HUES64 (cell line): ENCODE data around the gene USP32.
"Not testable (repeated sequence)": the region's sequence is repeated elsewhere in the genome, so short reads cannot be mapped to it uniquely, and the experiment has no call there.

ENCODE experiments used
- H3K27ac ChIP-seq: 2 replicates; pipeline ENCODE4 v1.7.0; 2013; ENCODE audit warnings: low read depth, low read length, inconsistent platforms
- H3K27me3 ChIP-seq: 2 replicates; pipeline ENCODE4 v1.6.1; 2013; ENCODE audit warnings: mild to moderate bottlenecking, low read length; ENCODE audit not compliant: insufficient read depth
- H3K36me3 ChIP-seq: 2 replicates; pipeline ENCODE4 v1.6.1; 2013; ENCODE audit warnings: mild to moderate bottlenecking, low read length; ENCODE audit not compliant: insufficient read depth
- H3K4me1 ChIP-seq: 2 replicates; pipeline ENCODE4 v1.6.1; 2013; ENCODE audit warnings: mild to moderate bottlenecking, low read length, moderate library complexity; ENCODE audit not compliant: insufficient read depth
- H3K4me3 ChIP-seq: 2 replicates; pipeline ENCODE4 v1.5.1; 2013; ENCODE audit warnings: mild to moderate bottlenecking, low read length, moderate library complexity
- H3K9ac ChIP-seq: 2 replicates; pipeline ENCODE4 v1.6.1; 2013; ENCODE audit warnings: mild to moderate bottlenecking, low read depth, low read length
- H3K9me3 ChIP-seq: 2 replicates; pipeline ENCODE4 v1.6.1; 2013; ENCODE audit warnings: low read depth, low read length; ENCODE audit not compliant: insufficient read depth
- WGBS: fragments of 150-250, 120-280 bp; methylation state at CpG from one replicate; pipeline ENCODE4 v1.1.7; 2013; ENCODE audit warnings: missing lambda C conversion rate; 5-methylcytosine and 5-hydroxymethylcytosine counted together

The USP32 gene

GRCh38 chr17:60223456-60223855 is 168.5 kb downstream of the USP32 start:
- no CpG with 5 or more reads among the region's 1 CpG for WGBS
- Histone ChIP-seq H3K9me3 (no peaks in the 10 kb centered on the region), H3K4me3 (no peak overlapping the region), H3K36me3 (peaks cover 65% of the 10 kb centered on the region), H3K9ac (no peak overlapping the region), H3K27ac (no peak overlapping the region), H3K4me1 (no peaks in the 10 kb centered on the region), H3K27me3 (no peaks in the 10 kb centered on the region)

GRCh38 chr17:60218774-60219173 is 173.2 kb downstream of the USP32 start:
- not testable (repeated sequence) for H3K9ac ChIP-seq, H3K4me3 ChIP-seq, H3K27me3 ChIP-seq, H3K27ac ChIP-seq, H3K9me3 ChIP-seq, H3K4me1 ChIP-seq
- 94% methylated on average over 1 of the region's 2 CpGs for WGBS
- H3K36me3 ChIP-seq, result peaks cover 37% of the 10 kb centered on the region

- WGBS, result no CpG with 5 or more reads among the region's 2 CpGs
- H3K9ac ChIP-seq, H3K4me3 ChIP-seq, H3K4me1 ChIP-seq, H3K9me3 ChIP-seq, H3K27ac ChIP-seq, H3K27me3 ChIP-seq: not testable (repeated sequence)
- H3K36me3 ChIP-seq, result peaks cover 20% of the 10 kb centered on the region
Measured at GRCh38 chr17:60215895-60216294, 176.0 kb downstream of the USP32 start.

GRCh38 chr17:60211282-60211681 is 180.7 kb downstream of the USP32 start:
- H3K9me3 ChIP-seq, H3K4me1 ChIP-seq, H3K4me3 ChIP-seq, H3K27me3 ChIP-seq, H3K27ac ChIP-seq, H3K9ac ChIP-seq: not testable (repeated sequence)
- H3K36me3 ChIP-seq, result peaks cover 29% of the 10 kb centered on the region

- H3K27ac ChIP-seq, H3K4me3 ChIP-seq, H3K9me3 ChIP-seq, H3K27me3 ChIP-seq, H3K4me1 ChIP-seq, H3K9ac ChIP-seq: not testable (repeated sequence)
- peaks cover 35% of the 10 kb centered on the region for H3K36me3 ChIP-seq
- no CpG with 5 or more reads among the region's 1 CpG for WGBS
Measured at GRCh38 chr17:60208302-60208701, 183.6 kb downstream of the USP32 start.

GRCh38 chr17:60205782-60206181 is 186.2 kb downstream of the USP32 start:
- H3K36me3 ChIP-seq, result peaks cover 28% of the 10 kb centered on the region
- not testable (repeated sequence) for H3K27me3 ChIP-seq, H3K4me3 ChIP-seq

DNA sequence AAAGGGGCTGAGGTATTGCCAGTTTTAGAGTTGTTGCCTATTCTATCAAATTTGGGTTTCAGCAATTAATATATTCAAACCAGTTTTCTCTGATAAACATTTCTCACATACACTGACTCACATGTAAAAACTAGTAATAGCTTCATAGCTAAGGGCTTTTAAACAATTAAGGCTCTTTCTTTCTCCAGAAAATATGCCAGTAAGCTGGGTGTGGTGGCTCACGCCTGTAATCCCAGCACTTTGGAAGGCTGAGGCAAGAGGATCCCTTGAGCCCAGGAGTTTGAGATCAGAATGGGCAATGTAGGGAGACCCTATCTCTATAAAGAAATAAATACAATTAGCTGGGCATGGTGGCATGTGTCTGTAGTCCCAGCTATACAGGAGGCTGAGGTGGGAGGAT is 193.3 kb downstream of the USP32 start:
- not testable (repeated sequence) for H3K4me3 ChIP-seq, H3K4me1 ChIP-seq, H3K9me3 ChIP-seq, H3K9ac ChIP-seq, H3K27me3 ChIP-seq, H3K27ac ChIP-seq
- WGBS, result no CpG with 5 or more reads among the region's 1 CpG
- peaks cover 53% of the 10 kb centered on the region for H3K36me3 ChIP-seq

More at GRCh38 chr17:60205782-60206181, 186.2 kb downstream of the USP32 start:
- not testable (repeated sequence) for H3K27ac ChIP-seq, H3K9ac ChIP-seq, H3K9me3 ChIP-seq, H3K4me1 ChIP-seq

DNA sequence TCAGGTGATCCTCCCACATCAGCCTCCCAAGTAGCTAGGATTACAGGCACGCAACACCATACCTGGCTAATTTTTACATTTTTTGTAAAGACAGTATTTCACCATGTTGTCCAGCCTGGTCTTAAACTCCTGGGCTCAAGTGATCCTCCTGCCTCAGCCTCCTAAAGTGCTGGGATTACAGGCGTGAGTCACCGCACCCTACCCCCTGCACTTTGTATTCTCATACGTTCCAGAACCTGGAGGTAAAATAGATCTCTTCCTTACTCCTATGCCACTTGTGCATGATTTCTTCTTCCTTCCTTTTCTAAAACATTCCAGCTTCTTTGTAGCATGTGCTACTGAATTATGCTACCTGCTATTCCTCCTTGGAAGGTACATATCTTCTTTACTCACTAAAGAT is 197.8 kb downstream of the USP32 start:
- H3K9ac ChIP-seq, H3K4me3 ChIP-seq, H3K4me1 ChIP-seq, H3K9me3 ChIP-seq, H3K27me3 ChIP-seq, H3K27ac ChIP-seq: not testable (repeated sequence)
- H3K36me3 ChIP-seq, result peaks cover 82% of the 10 kb centered on the region
- 92% methylated on average over 4 of the region's 4 CpGs for WGBS

GRCh38 chr17:60193482-60193881 is 198.5 kb downstream of the USP32 start:
- H3K27ac ChIP-seq, result no peak overlapping the region
- H3K4me3 ChIP-seq, result no peak overlapping the region
- H3K4me1 ChIP-seq, result no peaks in the 10 kb centered on the region
- no peak overlapping the region for H3K9ac ChIP-seq
- WGBS, result 89% methylated on average over 2 of the region's 2 CpGs
- no peaks in the 10 kb centered on the region for H3K27me3 ChIP-seq
- peaks cover 82% of the 10 kb centered on the region for H3K36me3 ChIP-seq
- no peaks in the 10 kb centered on the region for H3K9me3 ChIP-seq

GRCh38 chr17:60193032-60193431 is 198.9 kb downstream of the USP32 start:
- not testable (repeated sequence) for H3K9ac ChIP-seq, H3K4me3 ChIP-seq, H3K27ac ChIP-seq, H3K4me1 ChIP-seq, H3K9me3 ChIP-seq, H3K27me3 ChIP-seq
- peaks cover 82% of the 10 kb centered on the region for H3K36me3 ChIP-seq
- WGBS, result 99% methylated on average over 3 of the region's 3 CpGs

DNA sequence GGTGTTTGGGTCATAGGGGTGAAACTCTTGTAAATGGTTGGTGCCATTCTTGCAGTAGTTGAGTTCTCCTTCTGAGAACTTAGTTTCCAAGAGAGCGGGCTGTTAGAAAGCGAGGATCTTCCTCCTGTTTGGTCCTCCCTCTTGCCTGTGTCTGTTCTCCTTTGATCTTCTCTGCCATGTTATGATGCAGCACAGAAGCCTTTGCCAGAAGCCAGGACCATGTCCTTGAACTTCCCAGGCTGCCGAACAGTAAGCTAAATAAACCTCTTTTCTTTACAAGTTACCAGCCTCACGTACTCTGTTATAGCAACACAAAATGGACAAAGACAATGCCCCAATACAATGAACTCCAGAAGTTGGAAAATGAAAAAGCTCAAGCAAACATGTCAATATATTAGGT is 201.9 kb downstream of the USP32 start:
- not testable (repeated sequence) for H3K9me3 ChIP-seq, H3K4me3 ChIP-seq, H3K27ac ChIP-seq, H3K27me3 ChIP-seq, H3K4me1 ChIP-seq, H3K9ac ChIP-seq
- WGBS, result 93% methylated on average over 4 of the region's 4 CpGs
- H3K36me3 ChIP-seq, result peaks cover 87% of the 10 kb centered on the region

GRCh38 chr17:60188759-60189158 is 203.2 kb downstream of the USP32 start:
- 98% methylated on average over 4 of the region's 4 CpGs for WGBS
- Histone ChIP-seq H3K4me1 (no peaks in the 10 kb centered on the region), H3K9ac (no peak overlapping the region), H3K9me3 (no peaks in the 10 kb centered on the region), H3K27me3 (no peaks in the 10 kb centered on the region), H3K4me3 (no peak overlapping the region), H3K27ac (no peak overlapping the region), H3K36me3 (peaks cover 85% of the 10 kb centered on the region)
